Cerebellar cortex (tissue), 1 donor: Measurements from ENCODE around the gene SYTL5.

Source experiments
- DNase-seq: peaks from one replicate; pipeline ENCODE4 v3.0.0-alpha.2; 2015; ENCODE audit warnings: low spot score

SYTL5 gene

GRCh38 chrX:38028300-38028699 lies 21.9 kb downstream of the SYTL5 start:
- DNase-seq = no peak

- DNase-seq = no peak
Observed at GRCh38 chrX:38036466-38036865, 30.1 kb downstream of the SYTL5 start.

GRCh38 chrX:38038501-38038900 lies 32.1 kb downstream of the SYTL5 start:
- DNase-seq = no peak

- no peak for DNase-seq
Observed at GRCh38 chrX:38041237-38041636, 34.9 kb downstream of the SYTL5 start.

GRCh38 chrX:38044701-38045100 lies 38.3 kb downstream of the SYTL5 start:
- DNase-seq = no peak

GRCh38 chrX:38045538-38046096 lies 39.3 kb downstream of the SYTL5 start:
- DNase-seq = no peak

GRCh38 chrX:38048886-38049285 lies 42.5 kb downstream of the SYTL5 start:
- DNase-seq = no peak

GRCh38 chrX:38050806-38051205 lies 44.5 kb downstream of the SYTL5 start:
- no peak for DNase-seq

GRCh38 chrX:38052096-38052495 lies 45.7 kb downstream of the SYTL5 start:
- no peak for DNase-seq

- DNase-seq = no peak
Observed at GRCh38 chrX:38055170-38055847, 49.0 kb downstream of the SYTL5 start.

- DNase-seq = no peak
Observed at GRCh38 chrX:38060331-38060878, 54.1 kb downstream of the SYTL5 start.

- no peak for DNase-seq
Observed at GRCh38 chrX:38061335-38061734, 55.0 kb downstream of the SYTL5 start.

GRCh38 chrX:38066934-38067333 lies 60.6 kb downstream of the SYTL5 start:
- no peak for DNase-seq

- no peak for DNase-seq
Observed at GRCh38 chrX:38069273-38069672, 62.9 kb downstream of the SYTL5 start.

- no peak for DNase-seq
Observed at GRCh38 chrX:38069991-38070390, 63.6 kb downstream of the SYTL5 start.

GRCh38 chrX:38079463-38079862 lies 73.1 kb downstream of the SYTL5 start:
- no peak for DNase-seq

GRCh38 chrX:38080808-38081207 lies 74.5 kb downstream of the SYTL5 start:
- DNase-seq = no peak

- no peak for DNase-seq
Observed at GRCh38 chrX:38081909-38082308, 75.6 kb downstream of the SYTL5 start.

GRCh38 chrX:38082309-38082708 lies 76.0 kb downstream of the SYTL5 start:
- DNase-seq = no peak

- DNase-seq = no peak
Observed at GRCh38 chrX:38085813-38086212, 79.5 kb downstream of the SYTL5 start.

GRCh38 chrX:38086451-38087215 lies 80.3 kb downstream of the SYTL5 start:
- DNase-seq = no peak

- DNase-seq = no peak
Observed at GRCh38 chrX:38087594-38087993, 81.2 kb downstream of the SYTL5 start.
